HG02885 (cell line): Measurements from ENCODE around the gene HBE1.
A peak's percentile ranks its signal among the peaks of the same experiment; 100 is the strongest.
"Not testable (repeated sequence)": the region's sequence is repeated elsewhere in the genome, so short reads cannot be mapped to it uniquely, and the experiment has no call there.

ENCODE experiments used
- ATAC-seq: cut with Tn5 transposase; IDR thresholded peaks from one replicate; pipeline ENCODE4 v1.9.1; 2021; ENCODE audit warnings: mild to moderate bottlenecking; ENCODE audit not compliant: unreplicated experiment, poor library complexity

The HBE1 gene

DNA sequence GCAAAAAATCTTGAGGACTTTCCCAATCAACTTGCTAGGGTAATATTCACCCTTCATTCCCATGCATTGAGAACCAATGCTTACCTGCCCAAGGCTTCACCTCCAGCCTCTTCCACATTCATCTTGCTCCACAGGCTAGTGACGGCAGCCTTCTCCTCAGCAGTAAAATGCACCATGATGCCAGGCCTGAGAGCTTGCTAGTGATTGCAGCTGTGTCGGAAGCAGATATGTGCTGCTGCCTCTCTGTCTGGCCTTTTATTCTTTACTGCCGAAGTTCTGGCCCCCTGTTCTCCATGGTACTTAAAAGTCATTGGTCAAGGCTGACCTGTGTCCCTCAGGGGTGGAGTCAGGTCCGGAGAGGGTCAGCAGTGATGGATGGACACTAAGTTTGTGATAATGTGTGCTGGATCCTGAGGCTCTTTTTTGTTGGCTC lies at the start of gene HBE1:
TSS of gene HBE1 (minus strand) at position 231 of the 433 bp plus-strand sequence. CDS start at position 176, 55 bp downstream.
- no peak for ATAC-seq

GRCh38 chr11:5317292-5317691 lies 47.5 kb upstream of the HBE1 start:
- ATAC-seq: no peak

DNA sequence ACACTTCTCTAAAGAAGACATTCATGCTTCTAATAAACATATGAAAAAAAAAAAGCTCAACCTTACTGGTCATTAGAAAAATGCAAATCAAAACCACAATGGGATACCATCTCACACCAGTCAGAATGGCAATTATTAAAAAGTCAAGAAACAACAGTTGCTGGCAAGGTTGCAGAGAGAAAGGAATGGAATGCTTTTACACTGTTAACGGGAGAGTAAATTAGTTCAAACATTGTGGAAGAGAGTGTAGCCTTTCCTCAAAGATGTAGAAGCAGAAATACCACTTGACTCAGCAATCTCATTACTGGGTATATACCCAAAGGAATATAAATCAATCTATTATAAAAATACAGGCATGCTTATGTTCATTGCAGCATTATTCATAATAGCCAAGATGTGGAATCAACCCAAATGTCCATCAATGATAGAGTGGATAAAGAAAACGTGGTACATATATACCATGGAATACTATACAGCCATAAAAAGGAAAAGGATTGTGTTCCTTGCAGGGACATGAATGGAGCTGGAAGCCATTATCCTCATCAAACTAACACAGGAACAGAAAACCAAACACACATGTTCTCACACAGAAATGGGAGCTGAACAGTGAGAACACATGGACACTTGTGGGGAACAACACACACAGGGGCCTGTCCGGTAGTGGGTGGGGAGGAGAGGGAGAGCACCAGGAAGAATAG lies 43.7 kb upstream of the HBE1 start:
- ATAC-seq: not testable (repeated sequence)

DNA sequence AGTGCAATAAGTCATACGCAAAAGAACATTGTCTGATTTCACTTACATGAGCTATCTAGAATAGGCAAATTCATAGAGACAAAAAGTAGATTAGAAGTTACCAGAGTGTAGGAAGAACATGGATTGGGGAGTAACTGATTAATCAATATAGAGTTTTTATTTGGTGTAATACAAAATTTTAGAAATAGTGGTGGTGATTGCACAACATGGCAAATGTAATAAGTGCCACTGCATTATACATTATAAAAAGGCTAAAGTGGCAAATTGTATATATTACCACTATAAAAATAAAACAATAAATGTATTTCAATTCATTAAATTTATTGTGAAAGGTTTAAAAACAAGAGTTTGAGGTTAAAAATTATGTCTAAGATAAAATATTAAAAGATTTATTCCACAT lies 40.7 kb upstream of the HBE1 start:
- ATAC-seq: no peak

DNA sequence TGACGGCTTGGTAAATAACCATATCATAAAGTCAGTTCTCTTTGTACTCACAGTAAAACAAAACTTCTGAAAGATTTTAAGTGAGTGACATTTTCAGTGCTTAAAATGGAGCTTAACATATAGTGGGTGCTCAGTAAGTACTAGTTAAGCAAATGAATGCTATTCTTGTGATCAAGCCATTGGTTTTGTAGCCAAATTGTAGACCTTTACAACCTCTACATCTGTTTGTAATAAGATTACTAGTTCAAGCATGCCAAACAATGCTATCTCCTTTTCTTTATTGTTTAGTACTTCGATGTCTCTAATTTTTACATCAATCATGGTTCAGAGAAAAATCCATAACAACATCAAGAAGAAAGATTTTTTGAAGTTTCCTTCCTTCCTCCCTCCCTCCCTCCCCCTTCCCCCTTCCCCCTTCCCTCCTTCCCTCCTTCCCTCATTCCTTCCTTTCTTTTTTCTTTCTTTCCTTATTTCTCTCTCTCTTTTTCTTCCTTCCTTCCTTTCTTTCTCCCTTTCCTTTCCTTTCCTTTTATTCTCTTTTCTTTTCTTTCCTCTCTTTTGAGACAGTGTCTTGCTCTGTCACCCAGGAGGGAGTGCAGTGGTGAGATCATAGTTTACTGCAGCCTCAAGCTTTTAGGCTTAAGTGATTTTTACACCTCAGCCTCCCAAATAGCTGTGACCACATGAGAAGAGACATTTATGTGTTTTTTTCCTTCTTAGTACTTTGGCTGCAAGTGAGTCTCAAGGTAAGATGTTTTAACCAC lies 37.7 kb upstream of the HBE1 start:
- no peak for ATAC-seq

DNA sequence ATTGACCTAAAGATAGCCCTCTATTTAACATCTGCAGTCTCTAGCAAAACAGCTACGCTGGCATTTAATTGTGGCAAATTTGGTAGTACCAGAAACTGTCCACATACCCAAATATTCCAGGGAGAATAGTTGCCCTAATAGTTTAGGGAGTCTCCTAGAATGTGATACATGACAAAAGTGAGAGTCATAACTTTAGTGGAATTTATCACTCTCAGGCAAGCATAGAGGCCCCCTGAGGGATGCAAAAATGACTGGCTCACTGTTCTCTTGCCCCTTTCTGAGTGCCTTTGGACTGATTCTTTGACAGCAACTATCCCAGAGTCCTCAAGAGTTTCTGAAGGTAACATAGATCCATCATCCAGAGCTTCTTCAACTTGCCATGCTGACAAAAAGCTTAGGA lies 34.3 kb upstream of the HBE1 start:
- no peak for ATAC-seq

DNA sequence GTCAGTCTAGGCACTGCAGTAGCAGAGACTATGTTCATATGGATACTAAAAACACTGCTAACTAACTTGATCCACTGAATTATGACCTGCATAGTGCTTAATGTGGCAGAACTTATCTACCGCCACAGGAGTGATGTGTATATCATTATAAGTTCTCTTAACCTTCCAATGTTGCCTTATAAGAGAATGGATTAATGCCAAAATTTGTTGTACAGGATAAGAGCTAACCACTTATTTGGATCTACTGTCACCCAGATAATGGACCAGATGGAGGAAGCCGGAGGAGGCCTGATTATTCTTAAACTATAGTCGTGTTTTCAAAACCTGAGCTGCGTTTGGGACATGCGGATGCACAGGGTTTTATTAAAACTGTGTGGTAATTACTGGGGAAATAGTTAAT lies 33.9 kb upstream of the HBE1 start:
- ATAC-seq: no peak

DNA sequence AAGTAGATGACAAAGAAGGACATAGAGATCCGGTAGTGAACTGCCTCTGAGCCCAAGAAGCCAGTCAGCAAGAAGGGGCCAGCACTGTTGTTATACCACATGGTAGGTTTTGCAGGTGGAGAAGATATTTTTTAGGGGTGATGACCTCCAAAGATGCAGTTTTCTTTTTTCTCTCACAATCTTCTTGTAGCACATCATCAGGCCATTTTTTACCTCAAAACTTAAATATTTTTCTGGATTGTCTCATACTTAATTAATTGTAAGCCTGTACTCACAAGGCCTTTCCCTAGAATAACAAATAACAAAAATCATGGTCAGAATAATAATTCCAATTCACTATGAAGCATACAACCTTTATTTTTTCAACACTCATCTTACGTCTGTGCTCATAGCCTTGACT lies 32.1 kb upstream of the HBE1 start, which contains the start of gene OR51B4:
TSS of gene OR51B4 (minus strand) at position 101 of the 400 bp plus-strand sequence. CDS start at position 101, 0 bp downstream.
- no peak for ATAC-seq

DNA sequence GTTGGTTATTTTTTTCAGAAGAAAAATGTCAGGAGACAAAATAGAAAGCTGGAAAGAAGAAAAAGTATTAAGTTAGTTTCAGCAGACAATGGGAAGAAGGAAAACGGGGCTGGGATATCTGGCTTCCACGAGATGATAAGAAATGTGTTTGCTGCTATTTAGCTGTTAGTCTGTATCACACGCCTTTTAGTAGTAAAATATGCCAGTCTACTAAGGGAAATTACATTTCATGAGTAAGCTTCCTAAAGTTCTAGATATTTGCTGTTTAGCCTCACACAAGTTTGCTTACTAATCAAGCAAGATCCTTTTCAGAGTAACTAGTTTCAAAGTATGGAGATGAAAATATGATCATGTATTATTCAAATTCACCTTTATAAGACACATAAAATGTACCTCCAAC lies 30.5 kb upstream of the HBE1 start:
- ATAC-seq: no peak

GRCh38 chr11:5298451-5298850 lies 28.7 kb upstream of the HBE1 start:
- no peak for ATAC-seq

- no peak for ATAC-seq
Measured at GRCh38 chr11:5297721-5298323, 28.1 kb upstream of the HBE1 start.

DNA sequence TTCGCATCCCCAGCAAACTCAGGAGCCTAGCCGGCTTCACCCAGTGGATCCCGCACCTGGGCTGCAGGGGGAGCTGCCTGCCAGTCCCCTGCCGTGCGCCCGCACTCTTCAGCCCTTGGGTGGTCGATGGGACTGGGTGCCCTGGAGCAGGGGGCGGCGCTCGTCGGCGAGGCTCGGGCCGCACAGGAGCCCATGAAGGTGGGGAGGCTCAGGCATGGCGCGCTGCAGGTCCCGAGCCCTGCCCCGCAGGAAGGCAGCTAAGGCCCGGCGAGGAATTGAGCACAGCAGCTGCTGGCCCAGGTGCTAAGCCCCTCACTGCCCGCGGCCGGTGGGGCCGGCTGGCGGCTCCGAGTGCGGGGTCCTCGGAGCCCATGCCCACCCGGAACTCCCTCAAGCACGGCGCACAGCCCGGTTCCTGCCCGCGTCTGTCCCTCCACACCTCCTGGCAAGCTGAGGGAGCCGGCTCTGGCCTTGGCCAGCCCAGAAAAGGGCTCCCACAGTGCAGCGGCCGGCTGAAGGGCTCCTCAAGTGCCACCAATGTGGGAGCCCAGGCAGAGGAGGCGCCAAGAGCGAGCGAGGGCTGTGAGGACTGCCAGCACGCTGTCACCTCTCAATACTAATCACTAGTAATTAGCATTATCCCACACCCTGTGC lies 24.7 kb upstream of the HBE1 start:
- ATAC-seq: not testable (repeated sequence)

- no peak for ATAC-seq
Measured at GRCh38 chr11:5293028-5293427, 23.3 kb upstream of the HBE1 start.

DNA sequence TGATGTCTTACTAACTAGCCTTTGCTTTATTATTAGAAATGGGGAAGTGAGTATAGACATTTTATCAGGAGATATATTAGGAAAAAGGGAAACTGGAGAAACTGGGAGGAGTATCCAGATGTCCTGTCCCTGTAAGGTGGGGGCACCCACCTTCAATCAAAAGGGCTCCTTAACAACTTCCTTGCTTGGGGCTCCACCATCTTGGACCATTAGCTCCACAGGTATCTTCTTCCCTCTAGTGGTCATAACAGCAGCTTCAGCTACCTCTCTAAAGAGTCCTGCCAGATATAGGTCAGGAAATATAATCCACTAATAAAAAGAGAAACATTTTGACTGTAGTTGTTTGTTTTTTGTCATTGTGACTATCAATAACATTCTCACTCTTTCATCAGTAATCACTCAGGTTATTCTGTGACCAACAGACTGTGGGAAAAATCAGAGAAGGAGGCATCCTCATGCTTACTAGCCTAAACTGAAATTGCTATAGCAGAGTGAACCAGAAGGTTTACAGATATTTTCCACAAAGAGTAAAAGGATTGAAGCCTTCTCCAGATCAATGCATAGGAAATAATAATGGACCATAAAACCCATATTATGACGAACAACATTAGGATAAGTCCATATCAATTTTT lies 21.6 kb upstream of the HBE1 start:
- peak; percentile 97 for ATAC-seq

DNA sequence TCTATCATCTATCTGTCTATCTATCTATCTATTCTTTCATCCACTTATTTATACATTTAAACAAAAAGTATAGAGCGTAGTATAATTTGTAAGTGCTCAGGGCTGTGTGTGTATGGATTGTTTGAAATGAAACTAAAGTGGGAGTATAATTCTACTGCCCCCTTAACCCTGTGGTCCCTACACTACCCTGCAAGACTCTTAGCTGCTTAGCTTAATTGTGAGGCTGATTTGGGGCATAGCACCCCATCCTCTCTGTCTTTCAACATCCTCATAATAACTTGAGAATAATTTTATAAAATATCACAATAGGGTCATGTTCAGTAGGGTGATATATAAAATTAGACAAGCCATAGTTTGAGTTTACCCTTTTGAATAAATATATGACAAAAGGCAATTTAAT lies 20.4 kb upstream of the HBE1 start:
- ATAC-seq: no peak

GRCh38 chr11:5289696-5290095 lies 20.0 kb upstream of the HBE1 start:
- no peak for ATAC-seq

DNA sequence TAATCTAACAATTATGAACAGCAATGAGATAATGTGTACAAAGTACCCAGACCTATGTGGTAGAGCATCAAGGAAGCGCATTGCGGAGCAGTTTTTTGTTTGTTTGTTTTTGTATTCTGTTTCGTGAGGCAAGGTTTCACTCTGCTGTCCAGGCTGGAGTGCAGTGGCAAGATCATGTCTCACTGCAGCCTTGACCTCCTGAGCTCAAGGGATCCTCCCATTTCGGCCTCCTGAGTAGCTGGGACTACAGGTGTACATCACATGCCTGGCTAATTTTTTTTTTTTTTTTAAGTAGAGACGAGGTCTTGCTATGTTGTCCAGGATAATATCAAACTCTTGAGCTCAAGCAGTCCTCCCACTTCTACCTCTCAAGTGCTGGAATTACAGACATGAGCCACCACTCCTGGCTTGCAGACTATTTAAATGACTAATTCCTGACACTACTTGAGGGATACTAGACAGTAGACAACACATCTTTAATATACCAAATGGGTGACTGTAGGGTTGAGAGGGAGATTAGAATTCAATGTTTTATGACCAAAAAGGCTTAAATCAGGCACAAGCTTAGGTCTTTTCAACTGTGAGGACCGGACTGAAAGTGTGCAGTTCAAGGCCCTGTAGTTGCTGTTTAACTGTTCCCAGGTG lies 19.3 kb upstream of the HBE1 start:
- ATAC-seq: no peak

DNA sequence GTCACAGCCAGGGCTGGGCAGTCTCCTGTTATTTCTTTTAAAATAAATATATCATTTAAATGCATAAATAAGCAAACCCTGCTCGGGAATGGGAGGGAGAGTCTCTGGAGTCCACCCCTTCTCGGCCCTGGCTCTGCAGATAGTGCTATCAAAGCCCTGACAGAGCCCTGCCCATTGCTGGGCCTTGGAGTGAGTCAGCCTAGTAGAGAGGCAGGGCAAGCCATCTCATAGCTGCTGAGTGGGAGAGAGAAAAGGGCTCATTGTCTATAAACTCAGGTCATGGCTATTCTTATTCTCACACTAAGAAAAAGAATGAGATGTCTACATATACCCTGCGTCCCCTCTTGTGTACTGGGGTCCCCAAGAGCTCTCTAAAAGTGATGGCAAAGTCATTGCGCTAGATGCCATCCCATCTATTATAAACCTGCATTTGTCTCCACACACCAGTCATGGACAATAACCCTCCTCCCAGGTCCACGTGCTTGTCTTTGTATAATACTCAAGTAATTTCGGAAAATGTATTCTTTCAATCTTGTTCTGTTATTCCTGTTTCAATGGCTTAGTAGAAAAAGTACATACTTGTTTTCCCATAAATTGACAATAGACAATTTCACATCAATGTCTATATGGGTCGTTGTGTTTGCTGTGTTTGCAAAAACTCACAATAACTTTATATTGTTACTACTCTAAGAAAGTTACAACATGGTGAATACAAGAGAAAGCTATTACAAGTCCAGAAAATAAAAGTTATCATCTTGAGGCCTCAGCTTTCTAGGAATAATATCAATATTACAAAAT lies 18.6 kb upstream of the HBE1 start:
- no peak for ATAC-seq

GRCh38 chr11:5286901-5287300 lies 17.2 kb upstream of the HBE1 start:
- no peak for ATAC-seq
